ENCODE data around the gene FAM167B.

- TF ChIP-seq MAX (IDR thresholded peaks at IDR 0.05; ENCODE audit: low read depth, low read length) (no peak), CTCF (IDR thresholded peaks at IDR 0.05; ENCODE audit: low read depth, low read length) (no peak), POLR2A (IDR thresholded peaks at IDR 0.05; ENCODE audit: extremely low read depth, insufficient read length) (no peak), MYC (IDR thresholded peaks at IDR 0.05; ENCODE audit: low read depth, low read length) (no peak)
These were observed 8.3 kb downstream of the FAM167B start for GRCh38 chr1:32255072-32256071.
